ENCODE results near the gene SPATA3.

SPATA3 gene

GRCh38 chr2:230995821-230996220, at the start of gene SPATA3:
Gene SPATA3, plus strand, starts transcription at chr2:230996121. Its CDS starts 113 bp downstream, at chr2:230996234.
- Mint-ChIP-seq H3K4me3 (no peak within 1 kb of the TSS), H3K27me3 (peaks cover 84% of the 10 kb centered on the region), H3K9me3 (peaks cover 6% of the 10 kb centered on the region), H3K36me3 (ENCODE audit: low read depth) (no peaks in the 10 kb centered on the region), H3K27ac (no peak within 1 kb of the TSS), H3K4me1 (ENCODE audit: low read depth) (no peaks in the 10 kb centered on the region)
- no peak for DNase-seq

GRCh38 chr2:230946429-230947234, 49.3 kb upstream of the SPATA3 start:
- H3K27ac Mint-ChIP-seq = peak overlapping the region; percentile 2

GRCh38 chr2:230947235-230947576, 48.7 kb upstream of the SPATA3 start:
- Mint-ChIP-seq H3K9me3 (no peaks in the 10 kb centered on the region), H3K27ac (peak overlapping the region; percentile 2), H3K27me3 (peaks cover 10% of the 10 kb centered on the region), H3K36me3 (ENCODE audit: low read depth) (peaks cover 7% of the 10 kb centered on the region), H3K4me3 (no peak overlapping the region), H3K4me1 (ENCODE audit: low read depth) (peaks cover 64% of the 10 kb centered on the region)
- no peak for DNase-seq

More at GRCh38 chr2:230946429-230947234, 49.3 kb upstream of the SPATA3 start:
- H3K4me3 Mint-ChIP-seq = peak overlapping the region; percentile 77
- H3K4me1 Mint-ChIP-seq (ENCODE audit: low read depth) = peaks cover 64% of the 10 kb centered on the region
- no peaks in the 10 kb centered on the region for H3K9me3 Mint-ChIP-seq
- DNase-seq = no peak
- H3K36me3 Mint-ChIP-seq (ENCODE audit: low read depth) = peaks cover 7% of the 10 kb centered on the region
- H3K27me3 Mint-ChIP-seq = peaks cover 10% of the 10 kb centered on the region

- peaks cover 12% of the 10 kb centered on the region for H3K27me3 Mint-ChIP-seq
Measured at GRCh38 chr2:230947908-230948365, 48.0 kb upstream of the SPATA3 start.

GRCh38 chr2:230949966-230950873, 45.7 kb upstream of the SPATA3 start:
- Mint-ChIP-seq H3K9me3 (no peaks in the 10 kb centered on the region), H3K4me3 (no peak overlapping the region), H3K27me3 (peaks cover 27% of the 10 kb centered on the region), H3K27ac (peak overlapping the region; percentile 71), H3K4me1 (ENCODE audit: low read depth) (peaks cover 61% of the 10 kb centered on the region), H3K36me3 (ENCODE audit: low read depth) (peaks cover 5% of the 10 kb centered on the region)
- DNase-seq = no peak

More at GRCh38 chr2:230947908-230948365, 48.0 kb upstream of the SPATA3 start:
- peaks cover 63% of the 10 kb centered on the region for H3K4me1 Mint-ChIP-seq (ENCODE audit: low read depth)
- no peak for DNase-seq
- no peaks in the 10 kb centered on the region for H3K9me3 Mint-ChIP-seq
- peak overlapping the region; percentile 20 for H3K4me3 Mint-ChIP-seq
- no peak overlapping the region for H3K27ac Mint-ChIP-seq
- peaks cover 7% of the 10 kb centered on the region for H3K36me3 Mint-ChIP-seq (ENCODE audit: low read depth)

- Mint-ChIP-seq H3K36me3 (ENCODE audit: low read depth) (peaks cover 2% of the 10 kb centered on the region), H3K27ac (peak overlapping the region; percentile 71), H3K4me1 (ENCODE audit: low read depth) (peaks cover 65% of the 10 kb centered on the region), H3K9me3 (no peaks in the 10 kb centered on the region), H3K4me3 (no peak overlapping the region), H3K27me3 (peaks cover 31% of the 10 kb centered on the region)
- no peak for DNase-seq
Measured at GRCh38 chr2:230950874-230951339, 45.0 kb upstream of the SPATA3 start.

GRCh38 chr2:230951396-230951795, 44.5 kb upstream of the SPATA3 start:
- Mint-ChIP-seq H3K4me1 (ENCODE audit: low read depth) (peaks cover 61% of the 10 kb centered on the region), H3K27me3 (peaks cover 31% of the 10 kb centered on the region)

GRCh38 chr2:230952226-230952956, 43.5 kb upstream of the SPATA3 start:
- Mint-ChIP-seq H3K9me3 (no peaks in the 10 kb centered on the region), H3K4me3 (no peak overlapping the region), H3K27ac (no peak overlapping the region), H3K27me3 (peaks cover 37% of the 10 kb centered on the region), H3K4me1 (ENCODE audit: low read depth) (peaks cover 64% of the 10 kb centered on the region), H3K36me3 (ENCODE audit: low read depth) (peaks cover 5% of the 10 kb centered on the region)
- no peak for DNase-seq

More at GRCh38 chr2:230951396-230951795, 44.5 kb upstream of the SPATA3 start:
- Mint-ChIP-seq H3K4me3 (no peak overlapping the region), H3K27ac (no peak overlapping the region), H3K36me3 (ENCODE audit: low read depth) (peaks cover 2% of the 10 kb centered on the region), H3K9me3 (no peaks in the 10 kb centered on the region)
- DNase-seq = no peak

- H3K4me1 Mint-ChIP-seq (ENCODE audit: low read depth) = peaks cover 71% of the 10 kb centered on the region
- H3K36me3 Mint-ChIP-seq (ENCODE audit: low read depth) = peaks cover 5% of the 10 kb centered on the region
- peaks cover 46% of the 10 kb centered on the region for H3K27me3 Mint-ChIP-seq
- no peak overlapping the region for H3K27ac Mint-ChIP-seq
- no peak for DNase-seq
- H3K9me3 Mint-ChIP-seq = no peaks in the 10 kb centered on the region
- no peak overlapping the region for H3K4me3 Mint-ChIP-seq
Measured at GRCh38 chr2:230953845-230954244, 42.1 kb upstream of the SPATA3 start.

GRCh38 chr2:230954746-230955145, 41.2 kb upstream of the SPATA3 start:
- DNase-seq = no peak
- H3K4me1 Mint-ChIP-seq (ENCODE audit: low read depth) = peaks cover 69% of the 10 kb centered on the region
- H3K27ac Mint-ChIP-seq = no peak overlapping the region
- H3K36me3 Mint-ChIP-seq (ENCODE audit: low read depth) = peaks cover 2% of the 10 kb centered on the region
- H3K4me3 Mint-ChIP-seq = no peak overlapping the region
- H3K9me3 Mint-ChIP-seq = no peaks in the 10 kb centered on the region
- H3K27me3 Mint-ChIP-seq = peaks cover 51% of the 10 kb centered on the region

GRCh38 chr2:230955163-230955737, 40.7 kb upstream of the SPATA3 start:
- H3K27ac Mint-ChIP-seq = peak overlapping the region; percentile 10
- H3K36me3 Mint-ChIP-seq (ENCODE audit: low read depth) = peaks cover 2% of the 10 kb centered on the region
- H3K9me3 Mint-ChIP-seq = no peaks in the 10 kb centered on the region
- peaks cover 67% of the 10 kb centered on the region for H3K4me1 Mint-ChIP-seq (ENCODE audit: low read depth)
- DNase-seq = no peak
- peaks cover 56% of the 10 kb centered on the region for H3K27me3 Mint-ChIP-seq
- H3K4me3 Mint-ChIP-seq = no peak overlapping the region

GRCh38 chr2:230956827-230957755, 38.8 kb upstream of the SPATA3 start:
- peaks cover 71% of the 10 kb centered on the region for H3K27me3 Mint-ChIP-seq
- no peak for DNase-seq
- H3K4me3 Mint-ChIP-seq = peak overlapping the region; percentile 81
- peaks cover 57% of the 10 kb centered on the region for H3K4me1 Mint-ChIP-seq (ENCODE audit: low read depth)
- peaks cover 2% of the 10 kb centered on the region for H3K36me3 Mint-ChIP-seq (ENCODE audit: low read depth)
- peak overlapping the region; percentile 92 for H3K27ac Mint-ChIP-seq
- H3K9me3 Mint-ChIP-seq = no peaks in the 10 kb centered on the region

Measured in activated T-cell treated with anti-CD3 and anti-CD28 coated beads, Interleukin-2, amount 50 U/mL, for 24 hours (primary cell).